GM18520 (cell line): ENCODE data around the gene ARSG.
"Not testable (repeated sequence)": the region's sequence is repeated elsewhere in the genome, so short reads cannot be mapped to it uniquely, and the experiment has no call there.

Experiments
- ATAC-seq: cut with Tn5 transposase; IDR thresholded peaks from one replicate; pipeline ENCODE4 v1.9.1; 2021; ENCODE audit not compliant: unreplicated experiment

The ARSG gene

DNA sequence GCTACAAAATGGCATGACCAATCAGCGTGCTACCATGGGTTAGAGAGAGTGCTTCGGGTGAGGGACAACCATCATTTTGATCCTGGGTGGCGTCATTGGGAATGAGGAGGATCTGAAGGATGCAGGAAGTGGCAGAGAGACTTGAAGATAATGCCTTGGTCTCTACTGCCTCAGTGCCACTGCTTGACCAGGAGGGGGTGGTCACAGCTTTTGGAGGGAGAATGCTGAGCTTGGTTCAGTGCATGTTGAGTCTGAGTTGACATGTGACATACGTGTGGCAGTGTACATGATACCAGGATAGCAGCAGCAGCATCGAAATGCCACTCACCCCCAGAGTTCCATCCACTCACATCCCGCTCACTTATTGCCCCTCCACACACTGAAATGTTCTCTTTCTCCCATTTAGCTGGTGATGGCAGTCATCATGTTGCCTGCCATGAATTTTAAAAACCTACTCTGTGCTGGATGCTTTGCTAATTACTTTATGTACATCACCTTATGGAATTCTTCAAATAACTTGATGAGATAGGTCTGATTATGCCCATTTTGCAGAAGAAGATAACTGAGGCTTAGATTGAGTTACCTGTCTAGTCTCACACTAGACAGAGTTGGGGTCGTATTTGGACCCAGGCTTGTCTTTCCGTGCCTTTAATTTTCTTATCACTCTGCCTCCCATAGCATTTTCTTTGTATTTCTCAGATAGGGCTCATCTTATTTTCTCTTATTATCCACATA lies 36.7 kb downstream of the ARSG start:
- no peak for ATAC-seq

DNA sequence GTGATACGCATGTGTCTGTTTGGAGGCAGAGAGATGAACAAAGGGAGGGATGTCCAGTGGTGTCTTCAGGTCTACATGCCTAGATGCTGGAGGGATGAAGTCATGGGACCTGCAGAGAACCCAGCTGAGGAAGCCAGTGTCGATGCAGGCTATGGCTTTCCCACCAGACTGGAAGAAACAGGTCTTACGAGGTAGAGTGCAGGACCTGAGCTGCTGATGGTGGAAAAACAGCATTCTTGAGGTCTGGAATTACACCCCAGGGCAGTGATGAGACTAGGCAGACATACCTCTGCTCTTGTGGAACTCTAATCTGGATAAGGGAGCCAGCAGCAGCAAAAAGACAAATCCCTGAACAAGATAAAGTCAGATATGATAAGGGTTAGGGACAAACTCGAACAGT lies 37.4 kb downstream of the ARSG start:
- ATAC-seq, result no peak

DNA sequence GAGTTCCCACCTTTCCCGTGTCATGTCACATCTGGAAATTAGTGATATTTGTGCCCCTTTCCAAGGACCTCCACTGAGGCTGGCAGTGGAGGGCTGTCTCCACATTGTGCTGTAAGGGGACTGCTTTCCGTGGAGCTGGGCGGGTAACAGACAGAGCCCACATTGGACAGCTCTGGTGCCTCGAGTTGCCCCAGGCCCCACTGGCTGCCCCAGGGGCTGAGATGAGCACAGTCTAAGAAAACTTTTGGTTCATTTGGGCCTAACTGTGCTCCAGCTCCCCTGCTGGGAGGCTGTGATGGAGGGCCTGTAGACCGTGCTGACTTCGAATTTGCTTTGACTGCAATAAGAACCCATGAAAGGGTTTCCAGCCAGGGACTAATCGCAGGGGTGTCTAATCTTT lies 38.0 kb downstream of the ARSG start:
- ATAC-seq, result no peak

DNA sequence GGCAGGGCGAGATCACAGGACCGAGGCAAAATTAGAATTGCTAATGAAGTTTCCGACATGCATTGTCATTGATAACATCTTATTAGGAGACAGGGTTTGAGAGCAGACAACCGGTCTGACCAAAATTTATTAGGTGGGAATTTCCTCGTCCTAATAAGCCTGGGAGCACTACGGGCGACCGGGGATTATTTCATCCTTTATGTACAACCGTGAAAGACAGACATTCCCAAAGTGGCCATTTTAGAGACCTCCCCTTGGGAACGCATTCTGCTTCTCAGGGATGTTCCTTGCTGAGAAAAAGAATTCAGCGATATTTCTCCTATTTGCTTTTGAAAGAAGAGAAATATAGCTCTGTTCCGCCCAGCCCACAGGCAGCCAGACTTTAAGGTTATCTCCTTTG lies 40.6 kb downstream of the ARSG start:
- ATAC-seq, result not testable (repeated sequence)

DNA sequence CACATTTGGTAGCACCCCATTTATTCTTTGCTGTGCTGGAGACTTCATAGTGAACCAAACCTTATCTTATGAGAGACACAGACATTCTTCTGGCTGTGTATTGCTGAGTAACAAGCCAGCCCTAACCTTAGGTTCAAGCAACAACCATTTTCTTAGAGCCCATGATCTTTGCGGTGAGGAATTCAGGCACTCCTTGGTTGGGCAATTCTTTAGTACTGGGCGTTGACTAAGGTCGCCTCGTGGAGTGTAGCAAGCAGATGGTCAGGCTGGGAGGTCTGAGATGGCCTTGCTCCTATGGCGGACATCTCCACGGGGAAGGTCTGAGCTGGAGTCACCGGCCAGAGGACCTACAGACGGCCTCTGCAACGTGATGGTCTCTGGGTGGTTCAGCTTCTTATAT lies 43.1 kb downstream of the ARSG start:
- no peak for ATAC-seq

DNA sequence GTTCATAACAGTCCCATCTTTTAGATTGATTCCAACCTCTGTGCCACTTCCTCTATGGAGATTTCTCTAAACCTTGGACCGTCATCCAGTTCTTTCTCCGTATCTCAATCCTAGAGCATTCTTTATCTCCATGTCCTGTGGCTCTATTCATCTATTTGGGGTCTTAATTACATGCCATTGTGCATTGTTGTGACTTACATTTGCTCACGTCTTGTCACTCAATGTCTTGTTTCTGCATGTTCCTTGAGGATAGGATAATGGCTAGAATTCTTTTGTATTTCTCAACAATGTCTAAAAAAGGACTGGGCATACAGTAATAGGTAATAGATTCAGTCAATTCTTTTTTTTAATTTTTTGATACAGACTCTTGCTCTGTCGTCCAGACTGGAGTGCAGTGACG lies 50.2 kb downstream of the ARSG start:
- no peak for ATAC-seq

DNA sequence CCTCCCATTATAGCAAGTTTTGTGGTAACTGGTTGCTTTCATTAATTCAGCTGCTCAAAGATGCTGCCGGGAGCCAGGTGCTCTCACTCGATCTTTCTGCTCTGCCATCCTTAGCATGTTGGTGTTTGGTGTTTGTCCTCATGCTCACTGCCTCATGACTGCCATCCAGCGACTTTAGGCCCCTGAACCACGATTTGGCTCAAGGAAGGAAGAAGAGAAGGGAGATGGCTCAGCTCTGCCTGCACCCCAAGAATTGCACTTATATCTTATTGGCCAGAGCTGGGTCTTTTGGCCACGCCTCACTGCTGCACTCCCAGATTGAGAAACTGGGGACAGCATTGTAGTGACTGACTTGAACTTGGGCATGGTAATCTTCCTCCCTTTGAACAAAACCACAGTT lies 52.7 kb downstream of the ARSG start:
- ATAC-seq, result no peak

DNA sequence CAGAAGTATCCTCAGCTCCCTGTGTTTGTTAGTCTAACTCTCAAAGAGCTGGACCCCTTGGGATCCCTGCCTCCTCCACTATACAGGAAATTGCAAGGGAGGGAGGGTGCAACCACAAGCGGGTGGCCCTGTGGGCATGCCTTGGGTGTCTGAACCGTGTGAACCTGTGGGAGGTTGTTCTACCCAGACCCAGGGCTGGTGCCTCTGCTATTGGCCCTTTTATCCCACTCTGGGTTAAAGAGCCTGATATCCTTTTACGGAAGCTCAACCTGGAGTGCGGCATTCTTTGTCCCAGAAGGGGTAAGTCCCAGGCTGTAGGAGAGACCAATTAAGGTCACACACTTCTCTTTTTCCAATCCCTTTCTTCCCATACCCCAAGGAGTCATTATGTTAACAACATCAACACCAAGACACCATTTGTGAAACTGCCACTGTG lies 53.4 kb downstream of the ARSG start:
- ATAC-seq, result no peak

DNA sequence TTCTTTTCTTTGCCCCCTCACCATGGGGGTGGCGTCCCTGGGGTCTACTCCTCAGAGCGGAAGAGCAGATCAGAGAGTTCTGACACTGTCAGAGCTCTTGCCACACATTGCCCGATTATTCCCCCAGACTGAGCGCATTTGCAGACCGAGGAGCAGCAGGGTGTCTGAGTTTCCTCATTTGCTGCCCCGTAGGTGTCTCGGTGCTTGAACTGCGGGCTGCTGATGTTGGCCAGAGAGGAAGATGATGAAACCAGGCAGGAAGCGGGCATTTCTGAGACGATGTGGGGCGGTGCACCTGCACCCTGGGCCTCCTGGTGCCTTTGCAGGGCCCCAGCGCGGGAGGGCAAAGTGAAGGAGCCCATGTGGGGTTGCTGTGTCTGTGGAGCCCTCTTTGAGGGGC lies 55.2 kb downstream of the ARSG start:
- ATAC-seq, result no peak

DNA sequence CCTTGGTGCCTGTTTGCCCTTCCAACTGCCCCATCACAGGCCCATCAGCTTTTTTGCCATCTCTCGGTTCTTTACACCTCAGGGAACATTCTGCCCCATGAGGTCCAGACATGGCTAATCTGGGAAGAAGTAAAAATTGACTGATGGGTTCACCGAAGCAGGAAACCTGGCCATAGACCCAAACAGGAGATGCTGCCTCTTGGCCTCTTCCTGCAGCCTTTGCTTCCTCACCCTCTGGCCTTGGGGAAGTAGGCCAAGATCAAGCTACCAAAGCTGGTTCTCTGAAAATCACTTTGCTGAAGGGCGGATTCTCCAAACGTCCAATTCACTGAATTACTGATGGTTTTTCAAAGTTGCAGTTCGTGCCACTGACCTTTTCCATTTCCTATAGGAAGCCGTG lies 56.1 kb downstream of the ARSG start:
- no peak for ATAC-seq

DNA sequence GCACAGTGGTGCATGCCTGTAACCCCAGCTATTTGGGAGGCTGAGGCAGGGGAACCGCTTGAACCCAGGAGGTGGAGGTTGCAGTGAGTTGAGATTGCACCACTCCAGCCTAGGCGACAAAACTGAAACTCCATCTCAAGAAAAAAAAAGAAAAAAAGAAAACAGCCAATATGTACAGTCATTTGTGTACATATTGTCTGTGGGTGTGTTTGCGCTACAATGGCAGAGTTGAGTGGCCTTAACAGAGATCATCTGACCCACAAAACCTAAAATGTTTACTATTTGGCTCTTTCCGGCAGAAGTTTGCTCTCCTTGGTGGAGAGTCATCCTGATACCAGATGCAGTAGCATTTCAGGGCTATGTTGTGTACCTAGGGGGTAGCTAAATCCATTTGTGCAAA lies 57.9 kb downstream of the ARSG start:
- peak; percentile 60 for ATAC-seq

DNA sequence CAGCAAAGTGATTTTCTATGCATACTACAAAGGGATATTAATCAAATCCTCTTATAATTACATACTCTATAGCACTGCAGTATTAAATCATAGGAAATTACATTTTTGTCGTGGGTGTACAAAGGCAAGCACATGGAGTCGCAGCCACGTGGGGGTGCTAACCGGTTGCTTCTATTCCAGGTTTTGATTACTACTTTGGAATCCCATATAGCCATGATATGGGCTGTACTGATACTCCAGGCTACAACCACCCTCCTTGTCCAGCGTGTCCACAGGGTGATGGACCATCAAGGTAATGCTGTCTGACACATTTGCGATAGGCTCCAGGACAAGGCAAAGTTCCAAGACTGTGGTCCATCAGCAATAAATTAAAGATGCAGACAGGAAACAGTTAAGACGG lies 60.1 kb downstream of the ARSG start:
- no peak for ATAC-seq

DNA sequence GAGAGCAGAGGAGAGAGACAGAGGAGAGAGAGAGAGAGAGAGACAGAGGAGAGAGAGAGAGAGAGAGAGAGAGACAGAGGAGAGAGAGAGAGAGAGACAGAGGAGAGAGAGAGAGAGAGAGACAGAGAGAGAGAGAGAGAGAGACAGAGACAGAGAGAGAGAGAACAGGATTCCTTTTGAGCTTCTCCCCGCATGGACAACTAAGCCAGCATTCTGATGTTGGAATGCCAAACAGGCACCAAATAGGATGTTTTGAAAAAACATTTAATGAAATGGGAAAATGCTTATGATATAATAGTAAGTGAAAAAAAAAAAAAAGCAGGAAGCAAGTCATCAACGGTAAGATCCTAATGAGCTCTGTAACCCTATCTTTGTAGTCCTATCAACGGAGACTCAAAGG lies 60.7 kb downstream of the ARSG start:
- no peak for ATAC-seq

DNA sequence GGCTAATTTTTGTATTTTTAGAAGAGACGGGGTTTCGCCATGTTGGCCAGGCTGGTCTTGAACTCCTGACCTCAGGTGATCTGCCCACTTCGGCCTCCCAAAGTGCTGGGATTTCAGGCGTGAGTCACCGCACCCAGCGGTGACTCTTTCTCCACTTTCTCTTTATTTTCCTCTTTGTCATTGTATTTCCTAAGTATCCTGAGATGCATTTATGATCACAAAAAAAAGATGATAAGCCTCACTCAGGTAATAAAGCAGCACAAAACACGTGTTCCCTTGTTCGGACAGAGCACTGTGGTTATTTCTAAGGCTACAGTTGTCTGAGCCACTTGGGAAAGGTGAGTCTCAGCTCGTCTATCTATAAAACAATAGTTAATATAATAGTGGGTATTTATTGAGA lies 61.4 kb downstream of the ARSG start:
- not testable (repeated sequence) for ATAC-seq

DNA sequence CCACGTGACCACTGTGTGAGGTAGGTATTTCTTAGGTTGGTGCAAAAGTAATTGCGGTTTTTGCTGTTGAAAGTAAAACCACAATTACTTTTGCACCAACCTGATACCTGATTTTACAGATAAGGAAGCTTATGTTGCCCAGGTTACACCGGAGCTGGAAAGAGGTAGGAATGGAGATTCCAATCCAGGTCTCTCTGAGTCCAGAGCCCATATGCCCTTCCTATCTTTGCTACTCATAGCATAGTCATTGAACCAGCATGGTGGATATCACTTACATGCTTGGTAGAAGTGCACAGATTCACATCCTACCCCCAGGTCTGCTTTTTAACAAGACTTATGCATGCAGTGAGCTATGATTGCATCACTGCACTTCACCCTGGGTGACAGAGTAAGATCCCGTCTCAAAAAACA lies 61.8 kb downstream of the ARSG start:
- no peak for ATAC-seq

DNA sequence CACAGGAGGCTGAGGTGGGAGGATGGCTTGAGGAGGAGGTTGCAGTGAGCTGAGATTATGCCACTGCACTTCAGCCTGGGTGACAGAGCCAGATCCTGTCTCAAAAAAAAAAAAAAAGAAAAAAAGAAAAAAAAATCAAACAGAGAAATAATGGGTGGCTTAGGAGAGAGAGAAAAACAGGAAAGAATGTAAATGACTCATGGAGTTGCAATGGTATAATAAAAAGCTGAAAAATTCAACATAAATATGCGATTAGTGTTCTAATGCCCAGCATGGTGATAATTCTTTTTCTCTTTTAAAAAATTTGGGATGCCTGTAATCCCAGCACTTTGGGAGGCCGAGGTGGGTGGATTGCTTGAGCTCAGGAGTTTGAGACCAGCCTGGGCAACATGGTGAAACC lies 63.0 kb downstream of the ARSG start:
- not testable (repeated sequence) for ATAC-seq

DNA sequence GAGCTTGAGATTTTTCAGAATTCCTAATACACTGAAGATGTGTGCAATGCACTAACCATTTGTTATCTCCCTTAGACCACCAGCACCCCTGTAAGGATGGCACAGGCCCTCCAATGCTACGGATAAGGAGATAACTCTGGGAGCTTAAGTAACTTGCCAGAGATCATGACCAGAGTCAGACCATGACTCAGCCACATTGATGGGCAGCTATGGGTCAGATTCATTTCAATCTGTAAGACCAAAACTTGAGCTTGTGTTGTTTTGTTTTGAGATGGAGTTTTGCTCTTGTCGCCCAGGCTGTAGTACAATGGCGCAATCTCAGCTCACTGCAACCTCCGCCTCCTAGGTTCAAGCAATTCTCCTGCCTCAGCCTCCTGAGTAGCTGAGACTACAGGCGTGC lies 63.8 kb downstream of the ARSG start:
- ATAC-seq, result not testable (repeated sequence)

DNA sequence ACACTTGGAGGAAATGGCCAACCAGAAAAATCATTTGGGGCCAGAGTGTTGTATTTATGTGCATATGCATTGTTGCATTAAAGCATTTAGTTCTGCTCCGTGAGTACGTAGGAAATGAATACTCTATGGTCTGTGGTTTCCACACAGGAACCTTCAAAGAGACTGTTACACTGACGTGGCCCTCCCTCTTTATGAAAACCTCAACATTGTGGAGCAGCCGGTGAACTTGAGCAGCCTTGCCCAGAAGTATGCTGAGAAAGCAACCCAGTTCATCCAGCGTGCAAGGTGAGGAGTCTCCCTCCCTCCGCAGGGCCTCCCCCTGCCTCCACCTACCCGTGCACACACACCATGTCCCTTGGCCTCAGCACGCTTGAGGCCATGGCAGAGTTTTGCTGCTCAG lies 65.2 kb downstream of the ARSG start:
- ATAC-seq, result peak; percentile 82

DNA sequence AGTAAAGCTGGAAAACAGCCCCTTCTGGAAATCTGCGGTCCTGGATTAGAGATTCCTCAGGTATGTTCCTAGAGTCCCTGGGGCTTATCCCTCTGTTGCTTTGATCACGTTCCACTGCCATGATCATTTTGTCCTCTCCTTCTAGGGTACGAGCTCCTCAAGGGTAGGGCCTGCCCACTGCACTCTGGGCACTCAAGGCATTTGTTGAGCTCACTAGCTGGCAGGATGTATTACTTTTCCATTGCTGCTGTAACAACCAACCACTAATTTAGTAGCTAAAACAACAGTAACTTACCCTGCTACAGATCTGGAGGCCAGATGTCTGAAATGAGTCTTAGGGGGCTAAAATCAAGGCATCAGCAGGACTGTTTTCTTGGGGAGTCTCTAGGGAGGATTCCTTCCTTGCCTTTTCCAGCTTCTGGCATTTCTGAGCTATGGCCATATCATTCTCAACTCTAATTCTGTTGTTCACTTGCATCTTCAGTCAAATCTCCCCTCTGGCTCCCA lies 65.7 kb downstream of the ARSG start:
- no peak for ATAC-seq

DNA sequence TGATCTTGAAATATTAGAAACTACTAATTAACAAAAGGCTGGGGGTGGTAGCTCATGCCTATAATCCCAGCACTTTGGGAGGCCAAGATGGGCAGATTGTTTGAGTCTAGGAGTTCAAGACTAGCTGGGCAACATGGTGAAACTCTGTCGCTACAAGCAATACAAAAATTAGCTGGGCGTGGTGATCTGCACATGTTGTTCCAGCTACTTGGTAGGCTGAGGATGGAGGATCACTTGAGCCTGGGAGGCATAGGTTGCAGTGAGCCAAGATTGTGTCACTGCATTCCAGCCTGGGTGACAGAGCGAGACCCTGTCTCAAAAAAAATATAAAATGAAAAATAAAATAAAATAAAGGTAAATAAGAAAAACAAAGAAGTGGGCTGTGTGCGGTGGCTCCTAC lies 66.6 kb downstream of the ARSG start:
- ATAC-seq, result no peak

DNA sequence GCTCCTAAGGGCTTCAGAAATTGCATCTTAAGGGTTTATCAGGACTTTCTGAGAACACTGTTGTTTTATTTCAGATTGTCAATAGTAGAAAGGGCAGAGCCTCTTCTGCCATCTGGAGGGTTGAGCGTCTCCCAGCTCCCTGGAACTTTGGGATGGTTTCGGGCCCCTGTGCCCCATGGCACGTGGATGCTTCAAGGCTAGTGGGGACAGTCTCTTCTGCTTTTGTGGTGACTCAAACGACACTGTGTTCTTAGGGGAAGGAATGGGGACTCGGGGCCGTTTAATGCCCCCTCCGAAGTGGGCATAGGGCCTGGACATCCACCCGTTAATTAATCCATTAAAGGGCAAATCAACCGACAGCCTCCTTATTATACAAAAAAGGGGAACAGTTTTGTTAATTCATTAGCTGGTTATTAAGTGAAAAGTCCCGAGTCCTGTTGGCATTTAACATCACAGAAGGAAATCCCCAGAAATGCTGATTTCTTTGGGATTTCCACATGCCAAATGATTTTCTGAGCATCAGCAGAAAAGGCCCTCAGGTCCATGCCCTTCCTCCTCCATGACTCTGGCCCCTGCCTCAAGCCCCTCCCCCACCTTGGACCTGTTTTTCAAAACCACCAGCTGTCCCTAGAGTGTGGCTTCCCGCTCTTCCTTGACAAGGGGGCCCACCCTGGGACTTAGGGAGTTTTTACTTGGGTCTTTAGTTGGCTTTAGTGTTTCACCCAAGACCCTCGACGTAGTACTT lies 68.7 kb downstream of the ARSG start:
- no peak for ATAC-seq

DNA sequence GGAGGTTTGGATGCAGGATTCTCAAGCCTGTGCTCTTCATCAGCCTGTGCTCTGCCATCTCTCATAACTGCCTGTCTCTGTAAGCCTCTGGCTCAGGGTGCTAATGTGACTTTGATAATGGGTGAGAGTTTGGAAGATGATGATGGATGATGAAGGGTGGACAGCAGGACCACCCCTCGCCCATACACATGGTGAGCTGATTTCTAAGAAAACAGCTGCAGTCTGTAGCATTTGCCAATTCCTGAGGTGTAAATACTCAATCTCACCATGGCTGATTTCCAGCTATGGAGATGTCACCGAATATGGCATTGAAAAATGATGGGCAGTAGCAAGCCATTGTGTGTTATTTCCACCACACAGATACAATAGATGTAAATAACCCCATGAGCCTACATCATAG lies 74.2 kb downstream of the ARSG start:
- no peak for ATAC-seq
